Activated naive CD4-positive, alpha-beta T cell treated with anti-CD3 and anti-CD28 coated beads, Interleukin-2, amount 50 U/mL, for 24 hours (primary cell): ENCODE data around the gene COQ8A.

Experiments used
- H3K27ac Mint-ChIP-seq: one replicate; pipeline ENCODE4 v1.8.0; 2021; ENCODE audit warnings: mild to moderate bottlenecking, mixed read lengths
- H3K27me3 Mint-ChIP-seq: one replicate; pipeline ENCODE4 v1.8.0; 2021; ENCODE audit warnings: mixed read lengths
- H3K36me3 Mint-ChIP-seq: one replicate; pipeline ENCODE4 v1.8.0; 2021; ENCODE audit warnings: mixed read lengths
- H3K4me1 Mint-ChIP-seq: one replicate; pipeline ENCODE4 v1.8.0; 2021; ENCODE audit warnings: mixed read lengths
- H3K4me3 Mint-ChIP-seq: one replicate; pipeline ENCODE4 v1.8.0; 2021; ENCODE audit warnings: mild to moderate bottlenecking, mixed read lengths
- H3K9me3 Mint-ChIP-seq: one replicate; pipeline ENCODE4 v1.8.0; 2021; ENCODE audit warnings: mixed read lengths

The COQ8A gene

GRCh38 chr1:226940029-226940805 is at the start of gene COQ8A:
COQ8A (plus strand) TSS chr1:226940294; CDS start chr1:226961386, 21,092 bp downstream.
- H3K27ac Mint-ChIP-seq = peak within 1 kb of the TSS; percentile 95
- peaks cover 59% of the 10 kb centered on the region for H3K4me1 Mint-ChIP-seq
- H3K27me3 Mint-ChIP-seq = no peaks in the 10 kb centered on the region
- H3K4me3 Mint-ChIP-seq = peak within 1 kb of the TSS; percentile 92
- peaks cover 5% of the 10 kb centered on the region for H3K9me3 Mint-ChIP-seq
- peaks cover 4% of the 10 kb centered on the region for H3K36me3 Mint-ChIP-seq

- H3K4me3 Mint-ChIP-seq = no peak overlapping the region
- no peaks in the 10 kb centered on the region for H3K9me3 Mint-ChIP-seq
- no peaks in the 10 kb centered on the region for H3K36me3 Mint-ChIP-seq
- H3K27me3 Mint-ChIP-seq = no peaks in the 10 kb centered on the region
- peaks cover 10% of the 10 kb centered on the region for H3K4me1 Mint-ChIP-seq
- H3K27ac Mint-ChIP-seq = no peak overlapping the region
Observed at GRCh38 chr1:226890331-226891108, 49.6 kb upstream of the COQ8A start.

- Mint-ChIP-seq H3K27ac (no peak overlapping the region), H3K27me3 (no peaks in the 10 kb centered on the region), H3K36me3 (no peaks in the 10 kb centered on the region), H3K4me1 (peaks cover 2% of the 10 kb centered on the region), H3K4me3 (no peak overlapping the region), H3K9me3 (no peaks in the 10 kb centered on the region)
Observed at GRCh38 chr1:226891346-226891745, 48.7 kb upstream of the COQ8A start.

GRCh38 chr1:226891846-226892523 is 48.1 kb upstream of the COQ8A start:
- no peaks in the 10 kb centered on the region for H3K4me1 Mint-ChIP-seq
- H3K36me3 Mint-ChIP-seq = no peaks in the 10 kb centered on the region
- H3K27ac Mint-ChIP-seq = no peak overlapping the region
- no peak overlapping the region for H3K4me3 Mint-ChIP-seq
- H3K9me3 Mint-ChIP-seq = no peaks in the 10 kb centered on the region
- H3K27me3 Mint-ChIP-seq = no peaks in the 10 kb centered on the region

- no peaks in the 10 kb centered on the region for H3K36me3 Mint-ChIP-seq
Observed at GRCh38 chr1:226892524-226892875, 47.6 kb upstream of the COQ8A start.

GRCh38 chr1:226893936-226894335 is 46.2 kb upstream of the COQ8A start:
- no peaks in the 10 kb centered on the region for H3K4me1 Mint-ChIP-seq
- no peaks in the 10 kb centered on the region for H3K9me3 Mint-ChIP-seq
- no peaks in the 10 kb centered on the region for H3K27me3 Mint-ChIP-seq
- H3K36me3 Mint-ChIP-seq = no peaks in the 10 kb centered on the region
- no peak overlapping the region for H3K27ac Mint-ChIP-seq
- no peak overlapping the region for H3K4me3 Mint-ChIP-seq

More at GRCh38 chr1:226892524-226892875, 47.6 kb upstream of the COQ8A start:
- no peaks in the 10 kb centered on the region for H3K4me1 Mint-ChIP-seq
- H3K27ac Mint-ChIP-seq = no peak overlapping the region
- H3K27me3 Mint-ChIP-seq = no peaks in the 10 kb centered on the region
- H3K4me3 Mint-ChIP-seq = no peak overlapping the region
- no peaks in the 10 kb centered on the region for H3K9me3 Mint-ChIP-seq

GRCh38 chr1:226894826-226895225 is 45.3 kb upstream of the COQ8A start:
- Mint-ChIP-seq H3K4me3 (no peak overlapping the region), H3K9me3 (no peaks in the 10 kb centered on the region), H3K27me3 (no peaks in the 10 kb centered on the region), H3K36me3 (no peaks in the 10 kb centered on the region), H3K4me1 (no peaks in the 10 kb centered on the region), H3K27ac (no peak overlapping the region)

GRCh38 chr1:226895644-226896043 is 44.5 kb upstream of the COQ8A start:
- Mint-ChIP-seq H3K36me3 (no peaks in the 10 kb centered on the region), H3K9me3 (no peaks in the 10 kb centered on the region), H3K4me1 (no peaks in the 10 kb centered on the region), H3K27me3 (no peaks in the 10 kb centered on the region), H3K4me3 (no peak overlapping the region), H3K27ac (no peak overlapping the region)

GRCh38 chr1:226898246-226898645 is 41.8 kb upstream of the COQ8A start:
- Mint-ChIP-seq H3K27me3 (no peaks in the 10 kb centered on the region), H3K4me1 (no peaks in the 10 kb centered on the region), H3K4me3 (no peak overlapping the region), H3K36me3 (no peaks in the 10 kb centered on the region), H3K9me3 (no peaks in the 10 kb centered on the region), H3K27ac (no peak overlapping the region)

- H3K27ac Mint-ChIP-seq = no peak overlapping the region
- H3K4me1 Mint-ChIP-seq = no peaks in the 10 kb centered on the region
- H3K4me3 Mint-ChIP-seq = no peak overlapping the region
- H3K36me3 Mint-ChIP-seq = no peaks in the 10 kb centered on the region
- H3K27me3 Mint-ChIP-seq = no peaks in the 10 kb centered on the region
- no peaks in the 10 kb centered on the region for H3K9me3 Mint-ChIP-seq
Observed at GRCh38 chr1:226901421-226901820, 38.7 kb upstream of the COQ8A start.

- H3K27me3 Mint-ChIP-seq = no peaks in the 10 kb centered on the region
Observed at GRCh38 chr1:226902601-226903000, 37.5 kb upstream of the COQ8A start.

GRCh38 chr1:226903819-226904716 is 36.0 kb upstream of the COQ8A start:
- H3K4me3 Mint-ChIP-seq = no peak overlapping the region
- no peaks in the 10 kb centered on the region for H3K27me3 Mint-ChIP-seq
- no peaks in the 10 kb centered on the region for H3K36me3 Mint-ChIP-seq
- H3K27ac Mint-ChIP-seq = no peak overlapping the region
- H3K4me1 Mint-ChIP-seq = no peaks in the 10 kb centered on the region
- no peaks in the 10 kb centered on the region for H3K9me3 Mint-ChIP-seq

More at GRCh38 chr1:226902601-226903000, 37.5 kb upstream of the COQ8A start:
- H3K27ac Mint-ChIP-seq = no peak overlapping the region
- H3K36me3 Mint-ChIP-seq = no peaks in the 10 kb centered on the region
- H3K4me1 Mint-ChIP-seq = no peaks in the 10 kb centered on the region
- H3K4me3 Mint-ChIP-seq = no peak overlapping the region
- H3K9me3 Mint-ChIP-seq = no peaks in the 10 kb centered on the region

- H3K27ac Mint-ChIP-seq = no peak overlapping the region
- no peaks in the 10 kb centered on the region for H3K36me3 Mint-ChIP-seq
- H3K4me3 Mint-ChIP-seq = no peak overlapping the region
- H3K4me1 Mint-ChIP-seq = no peaks in the 10 kb centered on the region
- no peaks in the 10 kb centered on the region for H3K9me3 Mint-ChIP-seq
- no peaks in the 10 kb centered on the region for H3K27me3 Mint-ChIP-seq
Observed at GRCh38 chr1:226904772-226905171, 35.3 kb upstream of the COQ8A start.

GRCh38 chr1:226908419-226908818 is 31.7 kb upstream of the COQ8A start:
- Mint-ChIP-seq H3K9me3 (no peaks in the 10 kb centered on the region), H3K36me3 (no peaks in the 10 kb centered on the region), H3K4me1 (no peaks in the 10 kb centered on the region), H3K4me3 (no peak overlapping the region), H3K27me3 (no peaks in the 10 kb centered on the region), H3K27ac (no peak overlapping the region)

GRCh38 chr1:226908913-226909312 is 31.2 kb upstream of the COQ8A start:
- H3K36me3 Mint-ChIP-seq = no peaks in the 10 kb centered on the region
- H3K9me3 Mint-ChIP-seq = no peaks in the 10 kb centered on the region
- no peaks in the 10 kb centered on the region for H3K27me3 Mint-ChIP-seq
- no peaks in the 10 kb centered on the region for H3K4me1 Mint-ChIP-seq
- no peak overlapping the region for H3K4me3 Mint-ChIP-seq
- H3K27ac Mint-ChIP-seq = no peak overlapping the region
